B cell (primary cell): ENCODE measurements around the gene SYNE2. TPM values are rescaled to one million over a fixed set of nuclear protein-coding genes. Genes with fewer than 3 reads are reported as not detected.
A peak's percentile ranks its signal among the peaks of the same experiment; 100 is the strongest.

Experiments used
- ATAC-seq: fragments of 200-7000 bp; cut with Tn5 transposase; one replicate; pipeline ENCODE4 v1.10.0; 2021; ENCODE audit warnings: low read depth, mild to moderate bottlenecking, moderate number of reproducible peaks, moderate library complexity
- CTCF ChIA-PET: fragments of 350-600 bp; sonication (Branson Sonifier 250); formaldehyde crosslinking; loops from one replicate; lab custom pipeline; 2021; ENCODE audit warnings: antibody characterized with exemption, inconsistent platforms; lab: Charles Lee
- POLR2A ChIA-PET: fragments of 350-600 bp; sonication (Branson Sonifier 250); formaldehyde crosslinking; loops from one replicate; lab custom pipeline; 2021; ENCODE audit warnings: antibody characterized with exemption; lab: Charles Lee
- DNase-seq: peaks from one replicate; pipeline ENCODE4 v3.0.0; 2013
- H2AFZ ChIP-seq: 2 replicates; pipeline ENCODE4 v1.6.1; 2012; ENCODE audit warnings: mild to moderate bottlenecking, low read depth, low read length; ENCODE audit not compliant: insufficient read depth, poor library complexity, severe bottlenecking
- H3K27ac ChIP-seq, 2 donors: 1 replicate in 1 of 2; 2 replicates in 1 of 2; pipeline ENCODE4 v1.5.1; 2012 to 2013; ENCODE audit warnings: low read length in 2 of 2, mild to moderate bottlenecking in 2 of 2, moderate library complexity in 1 of 2
- H3K27me3 ChIP-seq, 4 experiments: fragments of 200-600 bp in 1 of 4; sonication (generic) in 1 of 4; replicated peaks in 1 of 4; 1 replicate in 2 of 4; 2 replicates in 2 of 4; pipeline versions ENCODE4 v1.6.1 to v1.7.0; 2013 to 2016; ENCODE audit warnings: low read length in 3 of 4, mild to moderate bottlenecking in 2 of 4, mixed read lengths in 1 of 4, moderate library complexity in 1 of 4; ENCODE audit not compliant: insufficient read depth in 4 of 4, control insufficient read depth in 3 of 4; ENCODE audit errors: control extremely low read depth in 1 of 4
- H3K36me3 ChIP-seq, 2 experiments: replicated peaks in 1 of 2; 1 replicate in 1 of 2; 2 replicates in 1 of 2; pipeline versions ENCODE4 v1.6.1 to v1.7.1; 2013; ENCODE audit warnings: low read length in 1 of 2; ENCODE audit not compliant: insufficient read depth in 2 of 2, control insufficient read depth in 1 of 2; ENCODE audit errors: control extremely low read depth in 1 of 2, extremely low read depth in 1 of 2
- H3K4me1 ChIP-seq, 2 donors: fragments of 200-600 bp in 1 of 2; sonication (generic) in 1 of 2; 1 replicate in 1 of 2; 2 replicates in 1 of 2; pipeline versions ENCODE4 v1.5.1 to v1.6.1; 2013 to 2017; ENCODE audit warnings: low read length in 2 of 2; ENCODE audit not compliant: control insufficient read depth in 2 of 2, insufficient read depth in 2 of 2
- H3K4me2 ChIP-seq: replicated peaks from 2 replicates; pipeline ENCODE3; 2012; ENCODE audit warnings: mild to moderate bottlenecking, low read depth, low read length; ENCODE audit not compliant: poor library complexity, severe bottlenecking
- H3K4me3 ChIP-seq, 5 experiments: fragments of 200-600 bp in 1 of 5; sonication (generic) in 1 of 5; 1 replicate in 3 of 5; 2 replicates in 2 of 5; pipeline versions ENCODE4 v1.5.1 to v1.7.0; 2011 to 2016; ENCODE audit warnings: low read length in 4 of 5, mild to moderate bottlenecking in 4 of 5, low read depth in 2 of 5, control low read depth in 1 of 5, moderate library complexity in 1 of 5; ENCODE audit not compliant: insufficient read depth in 1 of 5; ENCODE audit errors: control extremely low read depth in 1 of 5, extremely low read depth in 1 of 5
- H3K79me2 ChIP-seq: fragments of 200-600 bp; sonication (generic); one replicate; pipeline ENCODE4 v1.6.0; 2016; ENCODE audit warnings: low read length; ENCODE audit not compliant: control insufficient read depth, insufficient read depth
- H3K9ac ChIP-seq: fragments of 200-600 bp; sonication (generic); 2 replicates; pipeline ENCODE4 v1.6.1; 2017; ENCODE audit warnings: mild to moderate bottlenecking, low read length, moderate library complexity
- H3K9me3 ChIP-seq, 3 donors: one replicate each; pipeline versions ENCODE4 v1.6.1 to v1.7.1; 2013; ENCODE audit warnings: low read length in 2 of 3; ENCODE audit not compliant: control insufficient read depth in 2 of 3, insufficient read depth in 1 of 3; ENCODE audit errors: control extremely low read depth in 1 of 3
- H4K20me1 ChIP-seq: 2 replicates; pipeline ENCODE4 v1.6.0; 2012; ENCODE audit warnings: mild to moderate bottlenecking, low read length; ENCODE audit not compliant: insufficient read depth, control insufficient read depth, poor library complexity, severe bottlenecking
- H3K27ac Mint-ChIP-seq: one replicate; pipeline ENCODE4 v1.8.0; 2021; ENCODE audit warnings: mixed read lengths
- H3K27me3 Mint-ChIP-seq: one replicate; pipeline ENCODE4 v1.8.0; 2021; ENCODE audit warnings: mixed read lengths
- H3K4me1 Mint-ChIP-seq: one replicate; pipeline ENCODE4 v1.8.0; 2021; ENCODE audit warnings: mixed read lengths
- H3K4me3 Mint-ChIP-seq: one replicate; pipeline ENCODE4 v1.8.0; 2021; ENCODE audit warnings: mixed read lengths
- H3K9me3 Mint-ChIP-seq: one replicate; pipeline ENCODE4 v1.8.0; 2022; ENCODE audit warnings: mixed read lengths; ENCODE audit not compliant: insufficient read depth
- EZH2 ChIP-seq: IDR thresholded peaks from 2 replicates; pipeline ENCODE4 v1.6.1; 2012; ENCODE audit warnings: borderline replicate concordance, low read depth, mild to moderate bottlenecking, moderate library complexity, low read length; ENCODE audit not compliant: insufficient read depth, poor library complexity, severe bottlenecking
- whole genome bisulfite sequencing: methylation state at CpG from one replicate; pipeline ENCODE4 v1.1.5; 2013; ENCODE audit warnings: missing lambda C conversion rate; ENCODE audit not compliant: insufficient coverage; 5-methylcytosine and 5-hydroxymethylcytosine counted together
- intact Hi-C: fragments of 100-400 bp; cut with micrococcal nuclease; formaldehyde crosslinking; loops from one replicate; pipeline ENCODE4 v1.10.0; 2022
- polyA plus RNA-seq: library from polyadenylated mRNA; depleted of rRNA; stranded (reverse); fragments of >200 nt; gene quantifications from 2 replicates; pipeline ENCODE4 v1.2.3, GENCODE V29; 2012
- total RNA-seq, 2 donors: library from RNA; stranded (reverse); fragments of 120-200 nt in 1 of 2; gene quantifications; 1 replicate in 1 of 2; 2 replicates in 1 of 2; pipeline versions ENCODE4 v1.2.3 to v1.2.4, GENCODE V29; 2013 to 2022
- TF ChIP-seq, protein P1 (sequence below): fragments of 200-600 bp; IDR thresholded peaks from one replicate; pipeline ENCODE4 v1.8.0; 2022; ENCODE audit warnings: antibody characterized with exemption, mild to moderate bottlenecking

SYNE2 gene
- total and polyA plus RNA-seq, 2 donors (not counting 1 experiment from before 2014, with no cell fraction given) = 39.5 to 105 TPM

DNA sequence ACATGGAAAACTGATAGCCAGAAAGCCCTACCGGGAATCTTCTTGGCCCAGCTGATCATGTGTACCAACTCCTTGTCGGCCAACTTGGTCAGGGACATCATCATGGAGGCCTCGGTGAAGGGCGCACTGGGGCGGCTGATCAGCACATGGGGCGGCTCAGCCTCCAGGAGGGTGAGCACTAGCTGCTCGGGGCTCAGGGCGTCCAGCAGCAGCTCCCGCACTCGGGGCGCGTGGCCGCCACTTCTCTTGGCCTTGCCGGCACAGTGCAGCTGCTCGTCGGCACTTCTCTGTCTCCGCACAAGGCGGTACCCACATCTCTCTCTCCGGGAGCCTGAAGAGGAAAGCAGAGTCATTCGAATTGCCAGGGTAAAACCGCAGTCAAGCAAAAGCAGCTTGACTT is 407.6 kb downstream of the SYNE2 start:
- Histone ChIP-seq H3K27me3 (no peaks in the 10 kb centered on the region), H3K9ac (no peak overlapping the region), H2AFZ (no peak overlapping the region), H3K79me2 (no peaks in the 10 kb centered on the region), H3K36me3 (no peaks in the 10 kb centered on the region), H3K4me3 (no peak overlapping the region), H3K27ac (no peak overlapping the region), H3K4me2 (no peak overlapping the region), H3K4me1 (peaks cover 2 to 5% of the 10 kb centered on the region in 2 donors), H3K9me3 (peaks cover 0 to 1% (median 0%) of the 10 kb centered on the region in 3 donors), H4K20me1 (no peaks in the 10 kb centered on the region)
- 93% methylated on average over 21 of the region's 21 CpGs for WGBS
- TF ChIP-seq, protein P1, sequence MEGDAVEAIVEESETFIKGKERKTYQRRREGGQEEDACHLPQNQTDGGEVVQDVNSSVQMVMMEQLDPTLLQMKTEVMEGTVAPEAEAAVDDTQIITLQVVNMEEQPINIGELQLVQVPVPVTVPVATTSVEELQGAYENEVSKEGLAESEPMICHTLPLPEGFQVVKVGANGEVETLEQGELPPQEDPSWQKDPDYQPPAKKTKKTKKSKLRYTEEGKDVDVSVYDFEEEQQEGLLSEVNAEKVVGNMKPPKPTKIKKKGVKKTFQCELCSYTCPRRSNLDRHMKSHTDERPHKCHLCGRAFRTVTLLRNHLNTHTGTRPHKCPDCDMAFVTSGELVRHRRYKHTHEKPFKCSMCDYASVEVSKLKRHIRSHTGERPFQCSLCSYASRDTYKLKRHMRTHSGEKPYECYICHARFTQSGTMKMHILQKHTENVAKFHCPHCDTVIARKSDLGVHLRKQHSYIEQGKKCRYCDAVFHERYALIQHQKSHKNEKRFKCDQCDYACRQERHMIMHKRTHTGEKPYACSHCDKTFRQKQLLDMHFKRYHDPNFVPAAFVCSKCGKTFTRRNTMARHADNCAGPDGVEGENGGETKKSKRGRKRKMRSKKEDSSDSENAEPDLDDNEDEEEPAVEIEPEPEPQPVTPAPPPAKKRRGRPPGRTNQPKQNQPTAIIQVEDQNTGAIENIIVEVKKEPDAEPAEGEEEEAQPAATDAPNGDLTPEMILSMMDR = no peak
- TF ChIP-seq EZH2 = no peak
- DNase-seq (no peak), ATAC-seq (no peak)
- no peaks in the 10 kb centered on the region for H3K27me3 Mint-ChIP-seq
- CTCF ChIA-PET = no interaction called here
- H3K9me3 Mint-ChIP-seq = no peaks in the 10 kb centered on the region
- POLR2A ChIA-PET = no interaction called here
- intact Hi-C loops = no loop called here
- H3K4me1 Mint-ChIP-seq = peaks cover 7% of the 10 kb centered on the region
- H3K4me3 Mint-ChIP-seq = no peak overlapping the region
- H3K27ac Mint-ChIP-seq = no peak overlapping the region

DNA sequence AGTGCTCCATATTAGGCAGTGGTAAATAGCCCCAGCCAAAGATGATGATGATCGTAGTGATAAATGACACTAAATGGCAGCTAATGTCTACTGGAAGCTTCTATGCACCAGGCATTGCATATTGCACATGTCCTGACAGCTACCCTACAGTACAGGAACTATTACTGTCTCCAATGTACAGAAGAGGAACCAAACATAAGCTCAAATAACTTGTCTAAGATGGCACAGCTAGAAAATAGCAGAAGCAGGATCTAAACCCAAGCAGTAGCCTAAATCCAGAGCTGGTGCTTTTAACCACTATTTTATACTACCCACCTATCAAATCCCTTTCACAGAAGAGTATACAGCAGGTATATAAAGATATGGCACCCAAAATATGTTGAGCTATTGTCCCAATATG is 412.4 kb downstream of the SYNE2 start:
- WGBS = 100% methylated on average over 1 of the region's 1 CpG
- Histone ChIP-seq H3K9me3 (peaks cover 0 to 1% (median 0%) of the 10 kb centered on the region in 3 donors), H3K36me3 (no peaks in the 10 kb centered on the region), H3K9ac (no peak overlapping the region), H4K20me1 (no peaks in the 10 kb centered on the region), H3K4me1 (peaks cover 14 to 15% of the 10 kb centered on the region in 2 donors), H3K79me2 (no peaks in the 10 kb centered on the region), H3K4me3 (no peak overlapping the region), H3K4me2 (no peak overlapping the region), H3K27me3 (no peaks in the 10 kb centered on the region), H3K27ac (no peak overlapping the region), H2AFZ (no peak overlapping the region)
- no peak for TF ChIP-seq EZH2
- TF ChIP-seq, protein P1 = no peak
- H3K4me1 Mint-ChIP-seq = peaks cover 27% of the 10 kb centered on the region
- no peak overlapping the region for H3K27ac Mint-ChIP-seq
- ChIA-PET POLR2A (no interaction called here), CTCF (interaction anchor here (0.6 to 2.8 kb wide), 4 partner anchors 23 to 127 kb away, joined by 3 to 11 read pairs (median 4); partner anchors contain the start of gene ESR2)
- ATAC-seq (peak; percentile 31), DNase-seq (peak; percentile 20)
- H3K4me3 Mint-ChIP-seq = no peak overlapping the region
- no peaks in the 10 kb centered on the region for H3K9me3 Mint-ChIP-seq
- intact Hi-C loops = no loop called here
- no peaks in the 10 kb centered on the region for H3K27me3 Mint-ChIP-seq
